OCI-LY7 (cell line): ENCODE measurements around the gene RICTOR. TPM values are rescaled to one million over a fixed set of nuclear protein-coding genes. Genes with fewer than 3 reads are reported as not detected.

Experiments used
- Bru-seq: library from RNA; stranded (reverse); fragments of 400-500 nt; gene quantifications from one replicate; lab custom pipeline; 2021; lab: Mats Ljungman, UMichigan
- BruChase-seq, 2 experiments: library from RNA; stranded (reverse); fragments of 400-500 nt; gene quantifications; one replicate each; lab custom pipeline; 2021; lab: Mats Ljungman, UMichigan
- BruUV-seq: library from RNA; stranded (reverse); fragments of 400-500 nt; replicated peaks from 2 replicates; lab custom pipeline; 2021; lab: Mats Ljungman, UMichigan
- CTCF ChIA-PET: fragments of 300-600 bp; sonication (Branson Sonifier 250); formaldehyde crosslinking; loops from one replicate; lab custom pipeline; 2022; ENCODE audit warnings: antibody characterized with exemption; ENCODE audit not compliant: unreplicated experiment; lab: Charles Lee
- POLR2A ChIA-PET: fragments of 300-600 bp; sonication (Branson Sonifier 250); formaldehyde crosslinking; loops from one replicate; lab custom pipeline; 2022; ENCODE audit warnings: antibody characterized with exemption; lab: Charles Lee
- DNase-seq: peaks from one replicate; pipeline ENCODE4 v3.0.0-alpha.2; 2015; ENCODE audit warnings: low spot score
- H2AFZ ChIP-seq: fragments of 200-600 bp; sonication (generic), shearing (Covaris generic); 2 replicates; pipeline ENCODE4 v1.6.1; 2014; ENCODE audit warnings: mild to moderate bottlenecking, antibody characterized with exemption, low read length, moderate library complexity
- H3K27ac ChIP-seq: fragments of 200-600 bp; sonication (generic); 2 replicates; pipeline ENCODE4 v1.5.1; 2014; ENCODE audit warnings: mixed run types, low read depth, mild to moderate bottlenecking, moderate library complexity, low read length, inconsistent platforms; ENCODE audit not compliant: poor library complexity, severe bottlenecking
- H3K36me3 ChIP-seq: fragments of 200-600 bp; sonication (generic); 2 replicates; pipeline ENCODE4 v1.6.1; 2014; ENCODE audit warnings: mild to moderate bottlenecking, antibody characterized with exemption, low read length, moderate library complexity, mixed read lengths; ENCODE audit not compliant: insufficient read depth
- H3K4me1 ChIP-seq: fragments of 200-600 bp; sonication (generic); 2 replicates; pipeline ENCODE4 v1.5.1; 2014; ENCODE audit warnings: mild to moderate bottlenecking, low read length; ENCODE audit not compliant: insufficient read depth, poor library complexity, severe bottlenecking
- H3K4me2 ChIP-seq: fragments of 200-600 bp; sonication (generic); 2 replicates; pipeline ENCODE4 v1.6.1; 2014; ENCODE audit warnings: mild to moderate bottlenecking, low read length
- H3K4me3 ChIP-seq: fragments of 200-600 bp; sonication (generic); 2 replicates; pipeline ENCODE4 v1.5.1; 2014; ENCODE audit warnings: mild to moderate bottlenecking, low read depth, low read length; ENCODE audit not compliant: poor library complexity, severe bottlenecking
- H3K79me2 ChIP-seq: fragments of 200-600 bp; sonication (generic); 2 replicates; pipeline ENCODE4 v1.6.1; 2016; ENCODE audit warnings: low read depth, mild to moderate bottlenecking, low read length, moderate library complexity, mixed read lengths; ENCODE audit not compliant: insufficient read depth
- H3K9me2 ChIP-seq: fragments of 200-600 bp; sonication (generic); 2 replicates; pipeline ENCODE4 v1.6.1; 2016; ENCODE audit warnings: mild to moderate bottlenecking, low read length, mixed read lengths; ENCODE audit not compliant: insufficient read depth
- H3K9me3 ChIP-seq: fragments of 200-600 bp; sonication (generic); 2 replicates; pipeline ENCODE4 v1.6.1; 2014; ENCODE audit warnings: mild to moderate bottlenecking, mixed run types, low read length, mixed read lengths
- H4K20me1 ChIP-seq: fragments of 200-600 bp; sonication (generic); 2 replicates; pipeline ENCODE4 v1.6.1; 2014; ENCODE audit warnings: mild to moderate bottlenecking, antibody characterized with exemption, low read length, moderate library complexity, mixed read lengths; ENCODE audit not compliant: insufficient read depth
- CTCF ChIP-seq: fragments of 200-600 bp; sonication (generic); conservative IDR thresholded peaks from 2 replicates; pipeline ENCODE4 v1.5.1; 2014; ENCODE audit warnings: mild to moderate bottlenecking, antibody characterized with exemption, low read length, moderate library complexity, mixed read lengths
- EZH2phosphoT487 ChIP-seq: fragments of 200-600 bp; sonication (generic); IDR thresholded peaks from 2 replicates; pipeline ENCODE4 v1.6.1; 2018; ENCODE audit warnings: low read depth, borderline replicate concordance, mild to moderate bottlenecking, mixed run types, antibody characterized with exemption, low read length, moderate library complexity, mixed read lengths
- intact Hi-C: fragments of 100-400 bp; cut with micrococcal nuclease; formaldehyde crosslinking; loops from one replicate; pipeline ENCODE4 v1.10.0; 2022; ENCODE audit not compliant: unreplicated experiment
- long read RNA-seq: library from polyadenylated mRNA; stranded (forward); transcript quantifications from one replicate; pipeline ENCODE4 v2.0.0, GENCODE V29; 2022
- total RNA-seq, 2 experiments: library from RNA; depleted of rRNA in 1 of 2; stranded (reverse); fragments of >200 nt in 1 of 2; shearing (Covaris generic) in 1 of 2; gene quantifications; 2 replicates each; pipeline ENCODE4 v1.2.3, GENCODE V29; 2014 to 2022

Gene RICTOR, protein sequence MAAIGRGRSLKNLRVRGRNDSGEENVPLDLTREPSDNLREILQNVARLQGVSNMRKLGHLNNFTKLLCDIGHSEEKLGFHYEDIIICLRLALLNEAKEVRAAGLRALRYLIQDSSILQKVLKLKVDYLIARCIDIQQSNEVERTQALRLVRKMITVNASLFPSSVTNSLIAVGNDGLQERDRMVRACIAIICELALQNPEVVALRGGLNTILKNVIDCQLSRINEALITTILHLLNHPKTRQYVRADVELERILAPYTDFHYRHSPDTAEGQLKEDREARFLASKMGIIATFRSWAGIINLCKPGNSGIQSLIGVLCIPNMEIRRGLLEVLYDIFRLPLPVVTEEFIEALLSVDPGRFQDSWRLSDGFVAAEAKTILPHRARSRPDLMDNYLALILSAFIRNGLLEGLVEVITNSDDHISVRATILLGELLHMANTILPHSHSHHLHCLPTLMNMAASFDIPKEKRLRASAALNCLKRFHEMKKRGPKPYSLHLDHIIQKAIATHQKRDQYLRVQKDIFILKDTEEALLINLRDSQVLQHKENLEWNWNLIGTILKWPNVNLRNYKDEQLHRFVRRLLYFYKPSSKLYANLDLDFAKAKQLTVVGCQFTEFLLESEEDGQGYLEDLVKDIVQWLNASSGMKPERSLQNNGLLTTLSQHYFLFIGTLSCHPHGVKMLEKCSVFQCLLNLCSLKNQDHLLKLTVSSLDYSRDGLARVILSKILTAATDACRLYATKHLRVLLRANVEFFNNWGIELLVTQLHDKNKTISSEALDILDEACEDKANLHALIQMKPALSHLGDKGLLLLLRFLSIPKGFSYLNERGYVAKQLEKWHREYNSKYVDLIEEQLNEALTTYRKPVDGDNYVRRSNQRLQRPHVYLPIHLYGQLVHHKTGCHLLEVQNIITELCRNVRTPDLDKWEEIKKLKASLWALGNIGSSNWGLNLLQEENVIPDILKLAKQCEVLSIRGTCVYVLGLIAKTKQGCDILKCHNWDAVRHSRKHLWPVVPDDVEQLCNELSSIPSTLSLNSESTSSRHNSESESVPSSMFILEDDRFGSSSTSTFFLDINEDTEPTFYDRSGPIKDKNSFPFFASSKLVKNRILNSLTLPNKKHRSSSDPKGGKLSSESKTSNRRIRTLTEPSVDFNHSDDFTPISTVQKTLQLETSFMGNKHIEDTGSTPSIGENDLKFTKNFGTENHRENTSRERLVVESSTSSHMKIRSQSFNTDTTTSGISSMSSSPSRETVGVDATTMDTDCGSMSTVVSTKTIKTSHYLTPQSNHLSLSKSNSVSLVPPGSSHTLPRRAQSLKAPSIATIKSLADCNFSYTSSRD (N-terminal part only)
- total RNA-seq (2014; rRNA removed; shearing (Covaris generic)) (10.9 and 13.1 TPM in 2 replicates), total RNA-seq (2022) (22.9 and 23.1 TPM in 2 replicates), Bru-seq, nascent RNA (percentile 82 among the genes with signal in this experiment), BruChase-seq, experiment 1, labeled RNA remaining after a 6-hour chase (percentile 59 among the genes with signal in this experiment), BruChase-seq, experiment 2, labeled RNA remaining after a 2-hour chase (percentile 73 among the genes with signal in this experiment)
- long read RNA-seq, partial matches to known transcripts = 1 of 5 reads
- long read RNA-seq, other reads (novel, unspliced or antisense) = 4 of 5 reads

DNA sequence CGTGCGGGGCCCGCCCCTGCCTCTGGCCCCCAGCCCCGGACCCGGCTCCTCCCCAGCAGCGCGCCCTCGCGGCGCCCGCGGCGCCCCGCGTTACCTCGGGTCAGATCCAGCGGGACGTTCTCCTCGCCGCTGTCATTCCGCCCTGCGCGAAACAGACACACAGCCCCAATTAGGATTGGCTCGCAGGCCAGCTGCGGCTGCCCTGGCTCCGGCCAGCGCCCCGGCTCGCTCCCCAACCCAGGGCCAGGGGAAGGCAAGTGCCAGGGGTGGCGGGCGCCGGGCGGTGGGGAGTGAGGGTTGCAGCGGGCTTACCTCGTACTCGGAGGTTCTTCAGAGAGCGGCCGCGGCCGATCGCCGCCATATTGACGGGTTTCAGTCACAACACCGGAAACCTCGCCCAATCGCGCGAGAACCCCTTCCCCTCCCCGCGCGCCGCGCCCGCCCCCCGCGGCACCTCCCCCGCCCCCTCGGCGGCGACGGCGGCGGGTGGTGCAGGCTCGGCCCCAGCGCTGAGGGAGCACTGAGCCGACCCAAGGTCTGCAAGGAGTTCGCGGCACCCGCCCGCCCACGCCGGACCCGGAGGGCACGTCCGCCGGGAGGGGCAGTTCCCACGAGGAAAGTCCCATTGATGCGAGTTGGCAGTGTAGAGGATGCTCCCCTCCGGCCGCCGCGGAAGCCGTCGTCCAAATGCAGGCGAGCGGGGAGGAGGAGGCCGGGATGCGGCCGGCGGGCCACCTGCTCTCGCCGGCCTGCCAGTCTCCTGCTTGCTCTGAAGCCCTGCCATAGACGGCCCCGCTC lies at the start of gene RICTOR:
RICTOR (minus strand) TSS at position 383 of the 798 bp plus-strand sequence; CDS start at position 361, 22 bp downstream.
- ChIA-PET CTCF (no interaction called here), POLR2A (no interaction called here)
- intact Hi-C loops = loop anchor here (10.0 kb wide), 1 partner anchor 619 kb away; no protein-coding TSS in a partner anchor

DNA sequence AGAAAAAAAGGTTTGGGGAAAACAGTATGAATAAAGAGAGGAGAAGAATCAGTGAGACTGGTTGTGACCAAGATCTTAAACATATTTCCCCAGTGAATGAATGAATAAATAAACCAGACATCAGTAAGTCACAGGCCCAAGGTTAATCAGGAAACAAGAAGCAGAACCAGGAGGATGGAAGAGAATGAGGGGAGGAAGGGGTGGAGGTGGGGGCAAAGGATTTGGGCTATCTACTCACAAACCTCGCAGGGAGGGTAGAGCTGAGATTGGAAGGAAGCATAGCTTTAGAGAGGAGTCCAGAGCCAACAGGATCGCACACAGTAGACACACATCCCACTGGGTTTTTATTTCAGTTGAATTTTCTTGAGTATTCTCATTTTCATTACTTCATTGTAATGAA lies 47.7 kb upstream of the RICTOR start:
- Histone ChIP-seq H3K4me3 (no peak overlapping the region), H3K9me2 (no peaks in the 10 kb centered on the region), H3K36me3 (no peaks in the 10 kb centered on the region), H3K9me3 (no peaks in the 10 kb centered on the region), H3K4me2 (no peak overlapping the region), H3K27ac (no peak overlapping the region), H4K20me1 (no peaks in the 10 kb centered on the region), H2AFZ (no peak overlapping the region), H3K4me1 (no peaks in the 10 kb centered on the region), H3K79me2 (no peaks in the 10 kb centered on the region)
- TF ChIP-seq CTCF (no peak), EZH2phosphoT487 (no peak)
- BruUV-seq = no TSS peak
- ChIA-PET CTCF (no interaction called here), POLR2A (no interaction called here)
- no peak for DNase-seq
- intact Hi-C loops = no loop called here

More for the DNA sequence above, at the start of gene RICTOR:
- Histone ChIP-seq H3K9me3 (no peaks in the 10 kb centered on the region), H3K4me1 (peaks cover 39% of the 10 kb centered on the region), H3K36me3 (peaks cover 15% of the 10 kb centered on the region), H2AFZ (peak within 1 kb of the TSS; percentile 75), H3K9me2 (no peaks in the 10 kb centered on the region), H3K27ac (peak within 1 kb of the TSS; percentile 81), H3K4me3 (peak within 1 kb of the TSS; percentile 96), H3K4me2 (peak within 1 kb of the TSS; percentile 97), H3K79me2 (peaks cover 41% of the 10 kb centered on the region), H4K20me1 (peaks cover 27% of the 10 kb centered on the region)
- no TSS peak for BruUV-seq
- TF ChIP-seq CTCF = no peak
- TF ChIP-seq EZH2phosphoT487 = no peak
- DNase-seq = peak; percentile 92
